ENCODE data around the gene AKAP13.
"Not testable (repeated sequence)": the region's sequence is repeated elsewhere in the genome, so short reads cannot be mapped to it uniquely, and the experiment has no call there.

AKAP13 gene

DNA sequence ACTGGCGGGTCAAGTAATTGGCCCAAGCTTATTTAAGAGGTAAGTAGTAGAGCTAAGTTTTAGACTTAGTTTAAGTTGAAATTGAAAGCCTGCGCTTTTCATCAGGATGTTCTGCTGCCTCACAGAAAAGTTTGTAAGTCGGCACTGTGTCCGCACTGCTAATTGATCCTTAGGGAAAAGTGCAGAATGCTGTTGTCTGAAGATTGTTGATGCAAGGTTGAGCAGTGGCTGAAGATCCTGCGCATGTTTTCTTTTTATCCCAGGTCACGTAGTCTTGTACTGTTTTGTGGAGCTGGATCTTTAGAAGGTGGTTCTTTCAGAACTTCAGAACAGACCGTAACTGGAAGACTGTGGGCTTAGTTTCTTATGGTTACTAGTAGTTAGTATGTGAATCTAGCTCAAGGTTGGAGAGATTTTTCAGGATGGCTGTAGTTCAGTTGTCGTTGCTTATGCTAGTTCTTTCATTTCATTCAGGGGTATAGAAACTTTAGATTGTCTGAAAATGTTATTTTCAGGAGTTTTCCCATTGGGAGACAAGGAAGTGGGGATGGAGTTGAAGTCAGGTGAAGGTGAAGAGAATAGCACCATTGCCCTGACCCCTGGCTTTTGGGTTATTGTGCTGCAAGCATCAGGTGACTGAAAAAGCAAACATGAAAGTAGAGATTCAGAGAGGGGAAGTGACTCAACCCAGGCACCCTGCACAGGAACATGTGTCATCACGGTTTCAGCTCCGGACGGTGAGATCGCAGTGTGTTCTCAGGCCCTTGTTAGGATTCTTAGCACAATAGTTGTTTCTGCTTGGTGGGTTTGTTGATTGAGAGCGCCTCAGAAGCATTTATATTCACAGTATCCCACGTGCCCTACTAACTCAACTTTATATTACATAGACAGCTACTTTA is 32.8 kb downstream of the AKAP13 start:
- no peak for DNase-seq

- no peak for DNase-seq
These were observed 33.6 kb downstream of the AKAP13 start for GRCh38 chr15:85414037-85414436.

DNA sequence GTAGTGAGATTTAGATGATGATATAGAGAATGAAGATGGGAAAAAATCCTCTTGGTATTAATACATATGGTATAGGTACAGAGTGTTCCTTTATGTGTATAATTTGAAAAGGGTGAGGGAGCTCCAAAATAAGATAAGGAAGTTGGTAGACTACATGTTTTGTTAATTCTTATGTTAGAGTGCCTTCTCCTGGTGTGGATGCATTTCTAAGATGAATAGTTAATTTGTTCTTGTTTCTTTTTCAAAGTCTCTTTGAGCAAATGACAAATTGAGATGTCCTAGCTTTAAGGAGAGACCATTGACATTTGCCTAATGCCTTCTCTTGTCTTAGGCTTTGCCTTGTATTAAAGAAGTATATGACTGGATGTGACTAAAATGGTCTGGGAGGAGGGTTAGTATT is 34.1 kb downstream of the AKAP13 start:
- no peak for DNase-seq

DNA sequence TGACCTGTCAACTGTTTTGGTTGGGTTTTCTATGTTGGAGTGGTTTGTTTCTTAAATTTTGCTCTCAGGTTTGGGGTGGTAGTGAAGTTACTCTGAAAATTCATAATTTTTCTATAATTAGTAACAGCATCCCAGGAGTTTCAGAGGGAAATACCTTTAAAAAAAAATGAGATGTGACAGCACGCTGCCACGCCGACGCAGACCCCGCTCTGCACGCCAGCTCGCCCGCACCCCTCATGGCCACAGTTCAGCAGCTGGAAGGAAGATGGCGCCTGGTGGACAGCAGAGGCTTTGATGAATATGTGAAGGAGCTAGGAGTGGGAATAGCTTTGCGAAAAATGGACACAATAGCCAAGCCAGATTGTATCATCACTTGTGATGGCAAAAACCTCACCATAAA is 34.6 kb downstream of the AKAP13 start:
- DNase-seq, result no peak

DNA sequence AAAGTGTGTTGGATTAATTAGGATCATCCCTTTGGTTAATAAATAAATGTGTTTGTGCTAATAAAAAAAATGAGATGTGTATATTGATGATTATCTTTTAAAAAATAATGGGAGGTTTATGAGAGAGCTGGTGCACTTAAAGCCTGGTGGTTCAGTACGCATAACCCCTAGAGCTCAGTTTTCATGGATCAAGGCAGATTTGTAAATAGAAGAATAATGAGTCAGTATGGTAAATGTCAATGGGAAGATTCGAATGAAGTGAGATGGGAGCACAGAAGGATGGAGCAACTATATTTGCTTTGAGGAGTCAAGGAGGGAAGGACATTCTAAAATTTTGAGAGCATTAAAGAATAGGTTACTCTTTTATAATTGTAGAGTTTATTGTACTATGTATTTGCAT is 35.4 kb downstream of the AKAP13 start:
- no peak for DNase-seq

GRCh38 chr15:85417276-85417675 is 36.9 kb downstream of the AKAP13 start:
- no peak for DNase-seq

- DNase-seq, result no peak
These were observed 38.8 kb downstream of the AKAP13 start for GRCh38 chr15:85419161-85419560.

DNA sequence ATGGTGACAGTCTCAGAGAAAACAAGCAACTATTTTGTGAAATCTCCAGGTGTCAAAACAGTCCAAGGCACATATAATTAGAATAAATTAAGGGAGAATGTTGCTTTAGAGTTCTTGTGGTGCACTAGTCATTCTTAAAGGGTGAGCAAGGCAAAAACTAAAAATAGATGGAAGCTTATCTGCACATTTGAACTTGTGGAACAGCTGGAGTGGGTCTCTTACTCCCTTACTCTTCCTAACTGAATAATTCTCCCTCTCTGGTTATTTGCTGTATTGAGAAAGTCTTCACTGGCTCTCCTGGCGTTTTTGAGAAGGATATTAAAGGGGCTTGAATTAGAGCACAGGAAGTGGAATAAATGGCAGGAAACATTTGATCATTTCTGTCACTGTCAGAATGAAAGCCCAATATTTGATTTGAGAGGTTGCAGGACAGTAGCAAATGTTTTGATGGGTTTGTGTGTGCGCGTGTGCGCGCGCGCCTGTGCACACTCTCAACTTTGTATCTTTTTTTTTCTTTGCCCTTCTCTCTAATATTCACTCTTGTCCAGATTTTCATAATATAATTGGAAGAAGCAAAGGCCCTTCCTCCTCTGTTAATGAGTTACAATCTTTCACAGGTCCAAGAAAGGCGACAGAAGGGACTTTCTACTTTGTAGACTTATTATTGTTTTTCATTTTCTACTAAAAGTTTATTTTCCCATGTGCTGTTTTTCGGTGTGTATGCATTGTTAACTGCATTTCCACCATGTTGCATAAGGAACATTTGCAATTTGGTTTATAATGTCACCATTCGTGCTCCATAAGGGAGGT is 40.9 kb downstream of the AKAP13 start:
- no peak for DNase-seq

GRCh38 chr15:85422607-85423006 is 42.2 kb downstream of the AKAP13 start:
- DNase-seq, result no peak

DNA sequence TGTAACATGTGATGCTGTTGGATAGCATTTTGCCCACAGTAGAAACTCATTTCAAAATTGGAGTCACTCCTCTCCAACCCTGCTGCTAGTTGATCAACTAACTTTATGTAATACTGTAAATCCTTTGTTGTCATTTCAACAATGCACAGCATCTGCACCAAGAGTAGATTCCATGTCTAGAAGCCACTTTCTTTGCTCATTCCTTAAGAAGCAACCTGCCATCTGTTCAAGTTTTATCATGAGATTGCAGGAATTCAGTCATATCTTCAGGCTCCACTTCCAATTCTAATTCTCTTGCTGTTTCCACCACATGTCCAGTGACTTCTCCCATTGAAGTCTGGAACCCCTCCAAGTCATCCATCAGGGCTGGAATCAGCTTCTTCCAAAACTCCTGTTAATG is 42.9 kb downstream of the AKAP13 start:
- no peak for DNase-seq

- DNase-seq, result no peak
These were observed 43.8 kb downstream of the AKAP13 start for GRCh38 chr15:85424154-85424553.

- no peak for DNase-seq
These were observed 46.1 kb downstream of the AKAP13 start for GRCh38 chr15:85426481-85426880.

DNA sequence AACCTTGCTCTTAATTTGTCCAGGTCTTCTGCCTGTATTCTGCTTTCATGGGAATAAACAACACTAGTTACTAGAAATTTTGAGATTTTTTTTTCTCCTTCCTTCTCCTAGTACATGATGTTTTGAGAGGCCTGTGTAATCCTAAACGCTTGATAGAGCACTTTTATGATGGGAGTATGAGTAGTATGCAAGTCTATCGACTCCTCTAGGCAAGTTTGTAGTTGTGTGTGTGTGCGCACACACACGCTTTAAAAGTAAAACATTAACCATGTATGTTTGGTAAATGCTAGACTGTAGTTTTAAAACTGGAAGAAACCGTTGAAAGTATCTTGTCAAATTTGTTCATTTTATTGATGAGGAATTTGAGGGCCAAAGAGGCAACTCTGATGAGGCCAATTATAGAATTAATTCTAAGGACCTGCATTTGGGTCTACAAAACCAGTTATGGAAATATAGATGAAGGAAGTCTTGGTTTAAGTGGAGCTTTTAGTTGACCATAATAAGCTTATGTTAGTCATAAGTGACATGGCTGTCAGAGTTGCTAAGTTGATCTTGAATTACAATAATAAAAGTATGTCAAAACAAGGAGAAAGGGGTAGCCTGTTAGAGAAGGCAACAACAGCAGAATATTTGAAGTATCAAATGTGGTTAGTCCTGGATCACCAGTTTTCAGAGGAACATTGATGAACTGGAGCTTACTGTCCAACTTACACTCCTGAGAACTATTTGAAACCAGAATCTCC is 47.1 kb downstream of the AKAP13 start:
- no peak for DNase-seq

- no peak for DNase-seq
These were observed 49.1 kb downstream of the AKAP13 start for GRCh38 chr15:85429522-85429921.

DNA sequence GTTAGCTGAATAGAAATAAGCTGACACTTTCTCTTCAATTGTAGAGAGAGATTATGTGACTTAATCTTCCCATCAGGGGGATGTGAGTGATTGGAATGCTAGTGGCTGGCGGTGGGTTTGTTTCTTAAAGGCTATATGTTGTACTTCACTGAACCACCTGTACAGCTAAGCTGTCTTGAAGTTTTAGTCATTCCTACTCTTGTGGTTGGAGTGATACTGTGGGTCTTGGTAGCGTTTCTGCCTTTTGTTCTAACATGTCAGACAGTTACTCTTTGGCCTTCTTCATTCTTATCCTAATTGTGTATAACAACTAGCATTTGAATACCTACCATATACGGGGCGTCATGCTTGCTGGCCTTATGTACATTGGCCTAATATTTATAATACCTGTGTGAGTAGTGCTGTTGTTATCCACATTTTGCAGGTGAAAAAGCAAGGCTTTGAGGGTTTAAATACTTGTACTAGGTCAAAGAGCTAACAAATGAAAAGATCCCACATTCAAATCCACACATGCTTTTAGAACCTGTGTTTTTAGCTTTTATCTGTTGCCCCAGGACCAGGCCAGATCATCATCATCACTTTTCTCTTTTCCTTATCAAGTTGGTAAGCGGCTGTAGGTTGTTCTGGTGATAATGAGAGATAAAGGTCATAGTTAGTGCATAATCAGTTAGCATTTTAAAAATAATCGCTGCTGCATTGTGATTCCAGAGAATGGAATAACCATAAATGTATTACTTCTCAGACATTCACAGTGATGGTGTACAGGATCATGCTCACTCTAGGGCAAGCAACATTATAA is 50.2 kb downstream of the AKAP13 start:
- DNase-seq, result no peak

DNA sequence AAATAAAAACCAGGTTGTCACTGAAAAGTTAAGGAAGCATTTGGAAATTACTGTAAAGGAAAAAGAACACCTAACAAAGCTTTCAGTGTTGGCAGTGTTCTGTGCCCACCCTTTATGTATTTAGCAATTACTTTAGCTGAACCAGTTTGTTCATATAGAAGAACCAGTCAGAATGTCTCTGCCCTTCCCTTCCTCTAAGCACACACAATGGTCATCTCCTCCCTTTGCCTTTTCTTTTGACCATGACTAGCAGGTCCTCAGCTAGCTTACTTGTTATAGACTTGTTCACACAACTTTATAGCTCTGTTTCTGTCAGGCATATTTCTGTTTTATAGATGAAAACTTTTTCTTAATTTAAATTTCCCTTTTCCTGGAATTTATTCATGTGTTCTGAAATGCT is 59.6 kb downstream of the AKAP13 start:
- DNase-seq, result no peak

DNA sequence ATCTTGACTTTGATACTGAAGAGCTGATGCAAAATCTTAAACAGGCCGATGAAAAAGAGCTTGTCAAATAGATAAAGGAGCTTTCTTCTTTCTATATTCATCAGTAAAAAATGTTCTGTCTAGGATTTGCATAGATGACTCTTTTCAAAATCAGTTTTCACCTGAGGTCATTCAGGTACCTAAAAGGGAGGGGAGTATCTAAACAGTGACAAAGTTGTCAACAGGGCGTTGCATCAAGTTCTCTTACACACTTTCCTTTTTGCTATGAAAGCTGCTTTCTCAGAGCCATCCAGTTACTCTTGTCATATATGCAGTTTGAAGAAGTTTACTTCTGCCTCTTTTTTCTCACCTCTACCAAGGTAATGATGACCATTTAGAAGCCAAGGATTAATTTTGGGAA is 60.0 kb downstream of the AKAP13 start:
- no peak for DNase-seq

GRCh38 chr15:85441854-85442253 is 61.5 kb downstream of the AKAP13 start:
- not testable (repeated sequence) for DNase-seq

GRCh38 chr15:85443046-85443445 is 62.6 kb downstream of the AKAP13 start:
- DNase-seq, result no peak

- no peak for DNase-seq
These were observed 63.2 kb downstream of the AKAP13 start for GRCh38 chr15:85443593-85444087.

- DNase-seq, result no peak
These were observed 63.8 kb downstream of the AKAP13 start for GRCh38 chr15:85444122-85444745.

GRCh38 chr15:85445361-85445760 is 65.0 kb downstream of the AKAP13 start:
- no peak for DNase-seq

All from midbrain (tissue), 1 donor.